Stimulated activated CD4-positive, alpha-beta T cell treated with anti-CD3 and anti-CD28 coated beads, Interleukin-2, amount 100 ng/mL, for 48 hours (primary cell): Measurements from ENCODE around the gene RREB1.

Experiments used
- DNase-seq, 2 donors: peaks; one replicate each; pipeline ENCODE4 v3.0.0-alpha.2; 2020

Gene RREB1

GRCh38 chr6:7107578-7108195, at the start of gene RREB1:
Gene RREB1 (plus strand): TSS chr6:7107961. CDS start chr6:7181912, 73,951 bp downstream.
- peak; percentile 36 to 48 for DNase-seq

GRCh38 chr6:7058250-7058923, 49.4 kb upstream of the RREB1 start:
- no peak for DNase-seq

GRCh38 chr6:7060769-7061516, 46.8 kb upstream of the RREB1 start:
- DNase-seq: no peak

- no peak for DNase-seq
Observed at GRCh38 chr6:7062451-7063162, 45.2 kb upstream of the RREB1 start.

- DNase-seq: no peak
Observed at GRCh38 chr6:7067305-7067704, 40.5 kb upstream of the RREB1 start.

GRCh38 chr6:7071405-7071804, 36.4 kb upstream of the RREB1 start:
- no peak for DNase-seq

- DNase-seq: no peak
Observed at GRCh38 chr6:7073082-7073820, 34.5 kb upstream of the RREB1 start.

- DNase-seq: peak; percentile 59 to 66
Observed at GRCh38 chr6:7073821-7074525, 33.8 kb upstream of the RREB1 start.

- DNase-seq: no peak
Observed at GRCh38 chr6:7074870-7075269, 32.9 kb upstream of the RREB1 start.

- DNase-seq: no peak
Observed at GRCh38 chr6:7075341-7076000, 32.3 kb upstream of the RREB1 start.

- no peak for DNase-seq
Observed at GRCh38 chr6:7077856-7078255, 29.9 kb upstream of the RREB1 start.

GRCh38 chr6:7078856-7079255, 28.9 kb upstream of the RREB1 start:
- DNase-seq: no peak

GRCh38 chr6:7080311-7080710, 27.4 kb upstream of the RREB1 start:
- no peak for DNase-seq

GRCh38 chr6:7085911-7086310, 21.9 kb upstream of the RREB1 start:
- no peak for DNase-seq

- no peak for DNase-seq
Observed at GRCh38 chr6:7086488-7086887, 21.3 kb upstream of the RREB1 start.

GRCh38 chr6:7087066-7087465, 20.7 kb upstream of the RREB1 start:
- DNase-seq: no peak

- DNase-seq: no peak
Observed at GRCh38 chr6:7087491-7087979, 20.2 kb upstream of the RREB1 start.

GRCh38 chr6:7088076-7088742, 19.6 kb upstream of the RREB1 start:
- DNase-seq: no peak

GRCh38 chr6:7098993-7099392, 8.8 kb upstream of the RREB1 start:
- DNase-seq: no peak

- no peak for DNase-seq
Observed at GRCh38 chr6:7100072-7100752, 7.5 kb upstream of the RREB1 start.
